Calu3 (cell line): ENCODE results near the gene CDHR4. TPM values are rescaled to one million over a fixed set of nuclear protein-coding genes. Genes with fewer than 3 reads are reported as not detected.

Experiments used
- BruUV-seq: library from RNA; stranded (reverse); fragments of 400-500 nt; replicated peaks from 2 replicates; lab custom pipeline; 2021; lab: Mats Ljungman, UMichigan
- CTCF ChIA-PET: fragments of 300-600 bp; sonication (Branson Sonifier 250); formaldehyde crosslinking; loops from one replicate; lab custom pipeline; 2022; ENCODE audit warnings: antibody characterized with exemption; lab: Charles Lee
- DNase-seq: peaks from one replicate; pipeline ENCODE4 v3.0.0; 2022
- H3K27ac Mint-ChIP-seq: one replicate; pipeline ENCODE4 v1.8.0; 2022; ENCODE audit warnings: mixed read lengths; ENCODE audit not compliant: unreplicated experiment
- H3K27me3 Mint-ChIP-seq: one replicate; pipeline ENCODE4 v1.8.0; 2022; ENCODE audit warnings: mixed read lengths; ENCODE audit not compliant: unreplicated experiment
- H3K36me3 Mint-ChIP-seq: one replicate; pipeline ENCODE4 v1.8.0; 2022; ENCODE audit warnings: mild to moderate bottlenecking, moderate library complexity, mixed read lengths; ENCODE audit not compliant: insufficient read depth, unreplicated experiment
- H3K4me1 Mint-ChIP-seq: one replicate; pipeline ENCODE4 v1.8.0; 2022; ENCODE audit warnings: mild to moderate bottlenecking, low read depth, mixed read lengths; ENCODE audit not compliant: unreplicated experiment
- H3K4me3 Mint-ChIP-seq: one replicate; pipeline ENCODE4 v1.8.0; 2022; ENCODE audit warnings: mild to moderate bottlenecking, low read depth, moderate library complexity, mixed read lengths; ENCODE audit not compliant: unreplicated experiment
- H3K9me3 Mint-ChIP-seq: one replicate; pipeline ENCODE4 v1.8.0; 2022; ENCODE audit warnings: low read depth, mixed read lengths; ENCODE audit not compliant: unreplicated experiment
- intact Hi-C: fragments of 100-400 bp; cut with micrococcal nuclease; formaldehyde crosslinking; loops from one replicate; pipeline ENCODE4 v1.10.0; 2022; ENCODE audit not compliant: unreplicated experiment
- total RNA-seq: library from RNA; stranded (reverse); gene quantifications from 2 replicates; pipeline ENCODE4 v1.2.3, GENCODE V29; 2022
- TF ChIP-seq, protein P1 (sequence below): fragments of 200-600 bp; IDR thresholded peaks from one replicate; pipeline ENCODE4 v1.8.0; 2022; ENCODE audit warnings: antibody characterized with exemption; ENCODE audit not compliant: unreplicated experiment

The CDHR4 gene
- total RNA-seq, 1 experiment from 2014 or later: not detected

DNA sequence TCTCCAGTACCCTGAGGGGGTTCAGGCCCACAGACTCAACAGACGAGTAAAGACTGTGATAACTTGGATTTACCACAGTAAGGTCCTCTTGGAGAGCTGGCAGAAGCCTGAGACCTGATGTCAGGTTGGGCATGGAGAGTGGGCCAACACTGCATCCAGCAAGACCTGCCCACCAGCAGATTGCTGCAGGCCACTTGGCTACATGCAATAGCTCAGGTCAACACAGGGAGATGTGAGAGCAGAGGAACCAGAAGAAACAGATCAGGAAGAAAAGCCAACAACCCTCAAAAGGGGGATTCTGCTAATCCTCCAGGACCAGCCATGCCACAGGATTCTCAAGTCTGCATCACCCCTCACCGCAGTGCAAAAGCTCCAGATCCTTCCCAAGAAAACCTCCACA lies 11.6 kb downstream of the CDHR4 start:
- Mint-ChIP-seq H3K36me3 (peaks cover 37% of the 10 kb centered on the region), H3K27ac (no peak overlapping the region), H3K9me3 (peaks cover 2% of the 10 kb centered on the region), H3K27me3 (peaks cover 25% of the 10 kb centered on the region), H3K4me3 (no peak overlapping the region), H3K4me1 (no peaks in the 10 kb centered on the region)
- no peak for DNase-seq
- CTCF ChIA-PET: no interaction called here
- intact Hi-C loops: no loop called here
- BruUV-seq: no TSS peak
- TF ChIP-seq, protein P1, sequence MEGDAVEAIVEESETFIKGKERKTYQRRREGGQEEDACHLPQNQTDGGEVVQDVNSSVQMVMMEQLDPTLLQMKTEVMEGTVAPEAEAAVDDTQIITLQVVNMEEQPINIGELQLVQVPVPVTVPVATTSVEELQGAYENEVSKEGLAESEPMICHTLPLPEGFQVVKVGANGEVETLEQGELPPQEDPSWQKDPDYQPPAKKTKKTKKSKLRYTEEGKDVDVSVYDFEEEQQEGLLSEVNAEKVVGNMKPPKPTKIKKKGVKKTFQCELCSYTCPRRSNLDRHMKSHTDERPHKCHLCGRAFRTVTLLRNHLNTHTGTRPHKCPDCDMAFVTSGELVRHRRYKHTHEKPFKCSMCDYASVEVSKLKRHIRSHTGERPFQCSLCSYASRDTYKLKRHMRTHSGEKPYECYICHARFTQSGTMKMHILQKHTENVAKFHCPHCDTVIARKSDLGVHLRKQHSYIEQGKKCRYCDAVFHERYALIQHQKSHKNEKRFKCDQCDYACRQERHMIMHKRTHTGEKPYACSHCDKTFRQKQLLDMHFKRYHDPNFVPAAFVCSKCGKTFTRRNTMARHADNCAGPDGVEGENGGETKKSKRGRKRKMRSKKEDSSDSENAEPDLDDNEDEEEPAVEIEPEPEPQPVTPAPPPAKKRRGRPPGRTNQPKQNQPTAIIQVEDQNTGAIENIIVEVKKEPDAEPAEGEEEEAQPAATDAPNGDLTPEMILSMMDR: no peak

DNA sequence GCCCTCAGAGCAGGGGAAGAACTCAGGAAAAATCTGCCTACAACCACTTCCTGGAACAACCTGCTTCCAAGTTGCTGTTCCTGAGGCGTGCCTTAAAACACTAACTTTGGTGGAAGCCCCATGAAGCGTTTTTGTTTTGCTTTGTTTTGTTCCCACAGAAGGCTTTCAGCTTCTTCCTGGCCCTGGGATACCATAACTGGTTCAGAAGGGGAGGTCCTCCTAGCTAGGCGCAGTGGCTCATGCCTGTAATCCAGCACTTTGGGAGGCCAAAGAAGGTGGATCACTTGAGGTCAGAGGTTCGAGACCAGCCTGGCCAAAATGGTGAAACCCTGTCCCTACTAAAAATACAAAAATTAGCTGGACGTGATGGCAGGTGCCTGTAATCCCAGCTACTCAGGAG lies 12.1 kb downstream of the CDHR4 start:
- Mint-ChIP-seq H3K27me3 (peaks cover 23% of the 10 kb centered on the region), H3K36me3 (peaks cover 39% of the 10 kb centered on the region), H3K9me3 (peaks cover 2% of the 10 kb centered on the region), H3K4me1 (no peaks in the 10 kb centered on the region), H3K4me3 (peak overlapping the region; percentile 79), H3K27ac (peak overlapping the region; percentile 88)
- CTCF ChIA-PET: no interaction called here
- DNase-seq: no peak
- intact Hi-C loops: no loop called here
- BruUV-seq: no TSS peak
- TF ChIP-seq, protein P1: no peak

DNA sequence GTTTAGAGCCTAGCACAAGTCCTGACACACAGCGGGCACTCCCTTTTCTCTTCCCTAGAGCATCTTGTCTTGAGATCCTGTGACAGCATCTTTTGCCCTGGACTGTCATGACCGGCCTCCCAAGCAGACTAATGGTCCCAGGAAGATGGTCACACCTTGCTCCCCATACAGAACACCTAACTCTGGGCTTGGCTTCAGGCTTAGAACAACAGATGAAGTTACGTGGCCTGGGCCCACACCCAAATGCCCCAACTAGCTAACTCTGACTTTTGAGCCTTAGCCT lies 12.6 kb downstream of the CDHR4 start:
- CTCF ChIA-PET: no interaction called here
- TF ChIP-seq, protein P1: no peak
- Mint-ChIP-seq H3K27ac (peak overlapping the region; percentile 88), H3K4me1 (no peaks in the 10 kb centered on the region), H3K9me3 (peaks cover 2% of the 10 kb centered on the region), H3K36me3 (peaks cover 39% of the 10 kb centered on the region), H3K4me3 (peak overlapping the region; percentile 79), H3K27me3 (peaks cover 19% of the 10 kb centered on the region)
- DNase-seq: no peak
- intact Hi-C loops: no loop called here
- BruUV-seq: no TSS peak

DNA sequence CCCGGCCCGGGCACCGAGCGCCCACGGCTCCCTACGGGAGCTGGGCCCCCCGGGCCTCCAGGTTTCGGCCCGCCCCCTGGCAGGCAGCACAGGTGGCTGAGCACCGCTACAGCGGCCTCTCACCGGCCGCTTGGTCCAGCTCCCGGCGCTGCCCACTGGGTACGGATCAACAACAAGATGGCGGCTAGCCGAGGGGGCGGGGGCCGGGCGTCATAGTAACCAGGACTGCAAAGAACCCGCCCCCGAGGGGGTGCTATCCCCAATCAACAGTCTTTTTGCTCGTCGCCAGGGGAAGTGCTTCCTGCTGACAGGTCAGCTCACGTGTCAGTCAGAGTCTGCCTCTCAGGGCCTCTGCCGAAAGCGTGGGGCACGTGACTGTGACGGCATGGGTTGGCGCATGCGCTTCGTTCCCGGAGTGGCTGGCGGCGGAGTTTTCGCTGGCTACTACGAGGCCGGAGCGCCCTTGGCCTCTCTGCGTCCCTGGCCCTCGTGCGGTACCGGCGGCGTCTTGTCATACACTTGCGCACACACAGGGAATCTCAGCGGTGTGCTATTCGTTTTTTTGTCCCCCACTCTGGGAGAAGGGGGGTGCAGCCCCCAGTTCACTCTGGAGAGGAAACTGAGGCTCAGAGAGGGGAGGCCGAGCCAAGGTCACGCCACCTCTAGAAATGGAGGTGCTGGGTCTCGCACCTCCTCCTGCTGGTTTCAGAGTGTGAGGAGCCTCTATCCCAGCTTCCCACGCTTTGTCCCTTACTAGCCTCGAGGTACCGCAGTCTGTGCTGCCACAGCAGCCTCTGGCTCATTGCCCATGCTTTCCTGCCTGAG lies 13.1 kb downstream of the CDHR4 start, which contains the start of gene IP6K1:
Gene IP6K1, minus strand, starts transcription at position 186 of the 825 bp plus-strand sequence. CDS start 38,502 bp downstream, outside the sequence.
- CTCF ChIA-PET: interaction anchor here (0.5 to 1.0 kb wide), 8 partner anchors 12 to 454 kb away, joined by 3 to 5 read pairs (median 3); partner anchors contain the start of gene MON1A
- H3K9me3 Mint-ChIP-seq: peaks cover 2% of the 10 kb centered on the region
- H3K27me3 Mint-ChIP-seq: peaks cover 13% of the 10 kb centered on the region
- intact Hi-C loops: no loop called here
- TF ChIP-seq, protein P1: no peak
- H3K27ac Mint-ChIP-seq: peak within 1 kb of the TSS; percentile 88
- peak within 1 kb of the TSS; percentile 79 for H3K4me3 Mint-ChIP-seq
- no peaks in the 10 kb centered on the region for H3K4me1 Mint-ChIP-seq
- H3K36me3 Mint-ChIP-seq: peaks cover 39% of the 10 kb centered on the region
- peak; percentile 99 for DNase-seq
- BruUV-seq: TSS peak; percentile 98
